ENCODE data around the gene SVEP1.

GRCh38 chr9:110579034-110579861, at the start of gene SVEP1:
- TF ChIP-seq CTCF (conservative IDR thresholded peaks at IDR 0.05; ENCODE audit: low read depth, low read length) (no peak), EZH2 (IDR thresholded peaks at IDR 0.05; ENCODE audit: low read length, unreplicated experiment) (no peak)
